Calu3 (cell line): Measurements from ENCODE around the gene PRELID1. TPM values are rescaled to one million over a fixed set of nuclear protein-coding genes. Genes with fewer than 3 reads are reported as not detected.

Source experiments
- BruUV-seq: library from RNA; stranded (reverse); fragments of 400-500 nt; replicated peaks from 2 replicates; lab custom pipeline; 2021; lab: Mats Ljungman, UMichigan
- CTCF ChIA-PET: fragments of 300-600 bp; sonication (Branson Sonifier 250); formaldehyde crosslinking; loops from one replicate; lab custom pipeline; 2022; ENCODE audit warnings: antibody characterized with exemption; lab: Charles Lee
- DNase-seq: peaks from one replicate; pipeline ENCODE4 v3.0.0; 2022
- H3K27ac Mint-ChIP-seq: one replicate; pipeline ENCODE4 v1.8.0; 2022; ENCODE audit warnings: mixed read lengths; ENCODE audit not compliant: unreplicated experiment
- H3K27me3 Mint-ChIP-seq: one replicate; pipeline ENCODE4 v1.8.0; 2022; ENCODE audit warnings: mixed read lengths; ENCODE audit not compliant: unreplicated experiment
- H3K36me3 Mint-ChIP-seq: one replicate; pipeline ENCODE4 v1.8.0; 2022; ENCODE audit warnings: mild to moderate bottlenecking, moderate library complexity, mixed read lengths; ENCODE audit not compliant: insufficient read depth, unreplicated experiment
- H3K4me1 Mint-ChIP-seq: one replicate; pipeline ENCODE4 v1.8.0; 2022; ENCODE audit warnings: mild to moderate bottlenecking, low read depth, mixed read lengths; ENCODE audit not compliant: unreplicated experiment
- H3K4me3 Mint-ChIP-seq: one replicate; pipeline ENCODE4 v1.8.0; 2022; ENCODE audit warnings: mild to moderate bottlenecking, low read depth, moderate library complexity, mixed read lengths; ENCODE audit not compliant: unreplicated experiment
- H3K9me3 Mint-ChIP-seq: one replicate; pipeline ENCODE4 v1.8.0; 2022; ENCODE audit warnings: low read depth, mixed read lengths; ENCODE audit not compliant: unreplicated experiment
- CTCF ChIP-seq: fragments of 200-600 bp; IDR thresholded peaks from one replicate; pipeline ENCODE4 v1.8.0; 2022; ENCODE audit warnings: antibody characterized with exemption; ENCODE audit not compliant: unreplicated experiment
- intact Hi-C: fragments of 100-400 bp; cut with micrococcal nuclease; formaldehyde crosslinking; loops from one replicate; pipeline ENCODE4 v1.10.0; 2022; ENCODE audit not compliant: unreplicated experiment
- total RNA-seq: library from RNA; stranded (reverse); gene quantifications from 2 replicates; pipeline ENCODE4 v1.2.3, GENCODE V29; 2022

PRELID1 gene
- total RNA-seq, 1 experiment from 2014 or later = 217 TPM

DNA sequence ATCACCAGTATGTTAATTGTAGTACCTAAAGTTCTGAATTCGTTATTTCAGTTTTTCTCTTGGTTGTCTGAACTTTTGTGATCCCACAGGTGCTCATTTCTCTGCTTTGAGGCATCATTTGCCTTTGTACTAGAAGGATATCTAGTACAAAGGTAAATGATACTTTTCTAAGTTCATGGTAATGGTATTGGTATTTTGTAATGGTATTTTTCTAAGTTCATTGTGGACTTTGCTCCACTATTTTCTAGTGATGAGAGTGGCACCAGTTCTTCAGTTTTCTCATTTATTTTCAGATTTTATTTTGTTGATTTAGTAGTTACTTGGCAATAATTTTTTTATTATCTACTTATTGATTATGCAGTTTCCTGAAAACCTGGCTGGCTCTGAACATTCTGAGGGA is 42.1 kb upstream of the PRELID1 start:
- Mint-ChIP-seq H3K9me3 (no peaks in the 10 kb centered on the region), H3K27me3 (no peaks in the 10 kb centered on the region), H3K27ac (no peak overlapping the region), H3K36me3 (peaks cover 44% of the 10 kb centered on the region), H3K4me1 (no peaks in the 10 kb centered on the region), H3K4me3 (no peak overlapping the region)
- CTCF ChIA-PET = no interaction called here
- intact Hi-C loops = no loop called here
- TF ChIP-seq CTCF = no peak
- no peak for DNase-seq
- no TSS peak for BruUV-seq

GRCh38 chr5:177264178-177264577 is 39.4 kb upstream of the PRELID1 start:
- intact Hi-C loops = no loop called here
- CTCF ChIA-PET = interaction anchor here (0.5 to 1.2 kb wide), 2 partner anchors 151 to 177 kb away, joined by 3 read pairs; partner anchors contain the start of gene FGFR4
- H3K36me3 Mint-ChIP-seq = peaks cover 27% of the 10 kb centered on the region

GRCh38 chr5:177265395-177265794 is 38.2 kb upstream of the PRELID1 start:
- Mint-ChIP-seq H3K27ac (no peak overlapping the region), H3K4me1 (no peaks in the 10 kb centered on the region), H3K9me3 (no peaks in the 10 kb centered on the region), H3K36me3 (peaks cover 19% of the 10 kb centered on the region), H3K4me3 (no peak overlapping the region), H3K27me3 (no peaks in the 10 kb centered on the region)
- no TSS peak for BruUV-seq
- no peak for TF ChIP-seq CTCF
- CTCF ChIA-PET = no interaction called here
- intact Hi-C loops = no loop called here
- no peak for DNase-seq

More at GRCh38 chr5:177264178-177264577, 39.4 kb upstream of the PRELID1 start:
- no peaks in the 10 kb centered on the region for H3K4me1 Mint-ChIP-seq
- no peak for DNase-seq
- no peak overlapping the region for H3K27ac Mint-ChIP-seq
- H3K9me3 Mint-ChIP-seq = no peaks in the 10 kb centered on the region
- no peaks in the 10 kb centered on the region for H3K27me3 Mint-ChIP-seq
- H3K4me3 Mint-ChIP-seq = no peak overlapping the region
- BruUV-seq = no TSS peak
- no peak for TF ChIP-seq CTCF

GRCh38 chr5:177269232-177269895 is 34.2 kb upstream of the PRELID1 start:
- Mint-ChIP-seq H3K9me3 (no peaks in the 10 kb centered on the region), H3K4me1 (no peaks in the 10 kb centered on the region), H3K27me3 (no peaks in the 10 kb centered on the region), H3K27ac (no peak overlapping the region), H3K36me3 (peaks cover 18% of the 10 kb centered on the region), H3K4me3 (no peak overlapping the region)
- TF ChIP-seq CTCF = no peak
- CTCF ChIA-PET = no interaction called here
- intact Hi-C loops = no loop called here
- BruUV-seq = no TSS peak
- DNase-seq = no peak
